Stimulated activated CD4-positive, alpha-beta T cell treated with anti-CD3 and anti-CD28 coated beads, Interleukin-1b, Interleukin-23, amount 100 ng/mL, for 24 hours (primary cell): ENCODE results near the gene CDKL4.
"Not testable (repeated sequence)": the region's sequence is repeated elsewhere in the genome, so short reads cannot be mapped to it uniquely, and the experiment has no call there.

Experiments
- DNase-seq, 4 experiments: peaks; one replicate each; pipeline ENCODE4 v3.0.0-alpha.2; 2020; ENCODE audit warnings: low read depth in 4 of 4, low spot score in 1 of 4

The CDKL4 gene

GRCh38 chr2:39243469-39244123 lies at the start of gene CDKL4:
TSS of gene CDKL4 (minus strand) at chr2:39243970.
- DNase-seq: no peak

- DNase-seq: no peak
Measured at GRCh38 chr2:39290433-39290832, 46.7 kb upstream of the CDKL4 start.

- no peak for DNase-seq
Measured at GRCh38 chr2:39289609-39290008, 45.8 kb upstream of the CDKL4 start.

- no peak for DNase-seq
Measured at GRCh38 chr2:39283561-39283960, 39.8 kb upstream of the CDKL4 start.

- no peak for DNase-seq
Measured at GRCh38 chr2:39281391-39281790, 37.6 kb upstream of the CDKL4 start.

- DNase-seq: no peak
Measured at GRCh38 chr2:39275016-39275415, 31.2 kb upstream of the CDKL4 start.

- no peak for DNase-seq
Measured at GRCh38 chr2:39269941-39270340, 26.2 kb upstream of the CDKL4 start.

GRCh38 chr2:39266916-39267434 lies 23.2 kb upstream of the CDKL4 start:
- no peak for DNase-seq

GRCh38 chr2:39266139-39266805 lies 22.5 kb upstream of the CDKL4 start:
- DNase-seq: no peak

GRCh38 chr2:39265315-39265714 lies 21.5 kb upstream of the CDKL4 start:
- no peak for DNase-seq

- no peak for DNase-seq
Measured at GRCh38 chr2:39264733-39265132, 21.0 kb upstream of the CDKL4 start.

- no peak for DNase-seq
Measured at GRCh38 chr2:39260087-39260486, 16.3 kb upstream of the CDKL4 start.

- DNase-seq: no peak
Measured at GRCh38 chr2:39256040-39256439, 12.3 kb upstream of the CDKL4 start.

GRCh38 chr2:39252888-39253518 lies 9.2 kb upstream of the CDKL4 start:
- DNase-seq: no peak

- DNase-seq: no peak
Measured at GRCh38 chr2:39247512-39248043, 3.8 kb upstream of the CDKL4 start.

GRCh38 chr2:39246382-39246980 lies 2.7 kb upstream of the CDKL4 start:
- no peak for DNase-seq

GRCh38 chr2:39244963-39245625 lies 1.3 kb upstream of the CDKL4 start:
- DNase-seq: not testable (repeated sequence)

GRCh38 chr2:39244241-39244862 lies 582 bp upstream of the CDKL4 start:
- not testable (repeated sequence) for DNase-seq

GRCh38 chr2:39241588-39241987 lies 2.2 kb downstream of the CDKL4 start:
- DNase-seq: no peak

- no peak for DNase-seq
Measured at GRCh38 chr2:39240758-39241157, 3.0 kb downstream of the CDKL4 start.

GRCh38 chr2:39234754-39235153 lies 9.0 kb downstream of the CDKL4 start:
- no peak for DNase-seq
